OCI-LY7 (cell line): ENCODE measurements around the gene NEURL3. TPM values are rescaled to one million over a fixed set of nuclear protein-coding genes. Genes with fewer than 3 reads are reported as not detected.

Experiments
- BruUV-seq: library from RNA; stranded (reverse); fragments of 400-500 nt; replicated peaks from 2 replicates; lab custom pipeline; 2021; lab: Mats Ljungman, UMichigan
- CTCF ChIA-PET: fragments of 300-600 bp; sonication (Branson Sonifier 250); formaldehyde crosslinking; loops from one replicate; lab custom pipeline; 2022; ENCODE audit warnings: antibody characterized with exemption; ENCODE audit not compliant: unreplicated experiment; lab: Charles Lee
- POLR2A ChIA-PET: fragments of 300-600 bp; sonication (Branson Sonifier 250); formaldehyde crosslinking; loops from one replicate; lab custom pipeline; 2022; ENCODE audit warnings: antibody characterized with exemption; lab: Charles Lee
- DNase-seq: peaks from one replicate; pipeline ENCODE4 v3.0.0-alpha.2; 2015; ENCODE audit warnings: low spot score
- H2AFZ ChIP-seq: fragments of 200-600 bp; sonication (generic), shearing (Covaris generic); 2 replicates; pipeline ENCODE4 v1.6.1; 2014; ENCODE audit warnings: mild to moderate bottlenecking, antibody characterized with exemption, low read length, moderate library complexity
- H3K27ac ChIP-seq: fragments of 200-600 bp; sonication (generic); 2 replicates; pipeline ENCODE4 v1.5.1; 2014; ENCODE audit warnings: mixed run types, low read depth, mild to moderate bottlenecking, moderate library complexity, low read length, inconsistent platforms; ENCODE audit not compliant: poor library complexity, severe bottlenecking
- H3K36me3 ChIP-seq: fragments of 200-600 bp; sonication (generic); 2 replicates; pipeline ENCODE4 v1.6.1; 2014; ENCODE audit warnings: mild to moderate bottlenecking, antibody characterized with exemption, low read length, moderate library complexity, mixed read lengths; ENCODE audit not compliant: insufficient read depth
- H3K4me1 ChIP-seq: fragments of 200-600 bp; sonication (generic); 2 replicates; pipeline ENCODE4 v1.5.1; 2014; ENCODE audit warnings: mild to moderate bottlenecking, low read length; ENCODE audit not compliant: insufficient read depth, poor library complexity, severe bottlenecking
- H3K4me2 ChIP-seq: fragments of 200-600 bp; sonication (generic); 2 replicates; pipeline ENCODE4 v1.6.1; 2014; ENCODE audit warnings: mild to moderate bottlenecking, low read length
- H3K4me3 ChIP-seq: fragments of 200-600 bp; sonication (generic); 2 replicates; pipeline ENCODE4 v1.5.1; 2014; ENCODE audit warnings: mild to moderate bottlenecking, low read depth, low read length; ENCODE audit not compliant: poor library complexity, severe bottlenecking
- H3K79me2 ChIP-seq: fragments of 200-600 bp; sonication (generic); 2 replicates; pipeline ENCODE4 v1.6.1; 2016; ENCODE audit warnings: low read depth, mild to moderate bottlenecking, low read length, moderate library complexity, mixed read lengths; ENCODE audit not compliant: insufficient read depth
- H3K9me2 ChIP-seq: fragments of 200-600 bp; sonication (generic); 2 replicates; pipeline ENCODE4 v1.6.1; 2016; ENCODE audit warnings: mild to moderate bottlenecking, low read length, mixed read lengths; ENCODE audit not compliant: insufficient read depth
- H3K9me3 ChIP-seq: fragments of 200-600 bp; sonication (generic); 2 replicates; pipeline ENCODE4 v1.6.1; 2014; ENCODE audit warnings: mild to moderate bottlenecking, mixed run types, low read length, mixed read lengths
- H4K20me1 ChIP-seq: fragments of 200-600 bp; sonication (generic); 2 replicates; pipeline ENCODE4 v1.6.1; 2014; ENCODE audit warnings: mild to moderate bottlenecking, antibody characterized with exemption, low read length, moderate library complexity, mixed read lengths; ENCODE audit not compliant: insufficient read depth
- CTCF ChIP-seq: fragments of 200-600 bp; sonication (generic); conservative IDR thresholded peaks from 2 replicates; pipeline ENCODE4 v1.5.1; 2014; ENCODE audit warnings: mild to moderate bottlenecking, antibody characterized with exemption, low read length, moderate library complexity, mixed read lengths
- EZH2phosphoT487 ChIP-seq: fragments of 200-600 bp; sonication (generic); IDR thresholded peaks from 2 replicates; pipeline ENCODE4 v1.6.1; 2018; ENCODE audit warnings: low read depth, borderline replicate concordance, mild to moderate bottlenecking, mixed run types, antibody characterized with exemption, low read length, moderate library complexity, mixed read lengths
- intact Hi-C: fragments of 100-400 bp; cut with micrococcal nuclease; formaldehyde crosslinking; loops from one replicate; pipeline ENCODE4 v1.10.0; 2022; ENCODE audit not compliant: unreplicated experiment
- total RNA-seq, 2 experiments: library from RNA; depleted of rRNA in 1 of 2; stranded (reverse); fragments of >200 nt in 1 of 2; shearing (Covaris generic) in 1 of 2; gene quantifications; 2 replicates each; pipeline ENCODE4 v1.2.3, GENCODE V29; 2014 to 2022

Gene NEURL3
- total RNA-seq, 2 experiments from 2014 or later = not detected

GRCh38 chr2:96531872-96532505, 26.8 kb upstream of the NEURL3 start:
- no peak overlapping the region for H3K27ac ChIP-seq
- DNase-seq = no peak
- H3K9me2 ChIP-seq = no peaks in the 10 kb centered on the region
- H3K4me3 ChIP-seq = no peak overlapping the region
- no peaks in the 10 kb centered on the region for H4K20me1 ChIP-seq
- no peak overlapping the region for H2AFZ ChIP-seq
- TF ChIP-seq EZH2phosphoT487 (no peak), CTCF (no peak)
- H3K79me2 ChIP-seq = no peaks in the 10 kb centered on the region
- no peaks in the 10 kb centered on the region for H3K9me3 ChIP-seq
- no TSS peak for BruUV-seq
- CTCF ChIA-PET = interaction anchor here (0.6 kb wide), 1 partner anchor 20 kb away, joined by 3 read pairs; no protein-coding TSS in a partner anchor
- no peak overlapping the region for H3K4me2 ChIP-seq
- H3K4me1 ChIP-seq = peaks cover 5% of the 10 kb centered on the region
- POLR2A ChIA-PET = no interaction called here
- intact Hi-C loops = no loop called here
- no peaks in the 10 kb centered on the region for H3K36me3 ChIP-seq

- no peak overlapping the region for H3K4me3 ChIP-seq
- intact Hi-C loops = no loop called here
These were observed 26.2 kb upstream of the NEURL3 start for GRCh38 chr2:96531366-96531765.

More at GRCh38 chr2:96531366-96531765, 26.2 kb upstream of the NEURL3 start:
- H3K79me2 ChIP-seq = no peaks in the 10 kb centered on the region
- H3K36me3 ChIP-seq = no peaks in the 10 kb centered on the region
- no peaks in the 10 kb centered on the region for H4K20me1 ChIP-seq
- no peak overlapping the region for H2AFZ ChIP-seq
- no peak for TF ChIP-seq EZH2phosphoT487
- no peak for TF ChIP-seq CTCF
- no TSS peak for BruUV-seq
- H3K9me3 ChIP-seq = no peaks in the 10 kb centered on the region
- no peak for DNase-seq
- peaks cover 5% of the 10 kb centered on the region for H3K4me1 ChIP-seq
- POLR2A ChIA-PET = no interaction called here
- H3K9me2 ChIP-seq = no peaks in the 10 kb centered on the region
- no peak overlapping the region for H3K27ac ChIP-seq
- CTCF ChIA-PET = no interaction called here
- no peak overlapping the region for H3K4me2 ChIP-seq
